Measurements from ENCODE around the gene COMMD10. TPM values are rescaled to one million over a fixed set of nuclear protein-coding genes. Genes with fewer than 3 reads are reported as not detected.
"Not testable (repeated sequence)": the region's sequence is repeated elsewhere in the genome, so short reads cannot be mapped to it uniquely, and the experiment has no call there.

COMMD10 gene
- total RNA-seq, 1 donor from 2014 or later = 51.9 TPM

DNA sequence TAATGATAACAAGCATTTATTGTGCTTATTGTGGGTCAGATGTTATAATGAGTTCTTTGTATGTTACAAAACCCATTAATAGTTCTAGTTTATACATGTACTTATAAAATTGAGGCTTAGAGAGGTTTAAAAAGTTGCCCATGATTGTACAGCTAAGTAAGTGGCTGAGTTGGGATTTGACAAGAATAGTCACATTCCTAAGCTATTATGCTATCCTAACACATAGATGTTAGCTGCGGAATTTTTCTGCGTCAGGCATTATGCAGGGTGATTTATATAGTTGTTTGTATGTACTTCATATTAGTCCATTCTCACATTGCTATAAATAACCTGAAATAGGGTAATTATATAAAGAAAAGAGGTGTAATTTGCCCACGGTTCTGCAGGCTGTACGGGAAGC, 12.5 kb downstream of the COMMD10 start:
- DNase-seq (ENCODE audit: low spot score) = no peak

GRCh38 chr5:116098998-116099397, 14.2 kb downstream of the COMMD10 start:
- DNase-seq (ENCODE audit: low spot score) = no peak

DNA sequence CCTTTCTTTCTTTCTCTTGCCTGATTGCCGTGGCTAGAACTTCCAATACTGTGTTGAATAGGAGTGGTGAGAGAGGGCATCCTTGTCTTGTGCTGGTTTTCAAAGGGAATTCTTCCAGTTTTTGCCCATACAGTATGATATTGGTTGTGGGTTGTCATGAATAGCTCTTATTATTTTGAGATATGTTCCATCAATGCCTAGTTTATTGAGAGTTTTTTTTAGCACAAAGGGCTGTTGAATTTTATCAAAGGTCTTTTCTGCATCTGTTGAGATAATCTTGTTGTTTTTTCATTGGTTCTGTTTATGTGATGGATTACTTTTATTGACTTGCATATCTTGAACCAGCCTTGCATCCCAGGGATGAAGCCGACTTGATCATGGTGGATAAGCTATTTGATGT, 20.1 kb downstream of the COMMD10 start:
- not testable (repeated sequence) for DNase-seq (ENCODE audit: low spot score)

DNA sequence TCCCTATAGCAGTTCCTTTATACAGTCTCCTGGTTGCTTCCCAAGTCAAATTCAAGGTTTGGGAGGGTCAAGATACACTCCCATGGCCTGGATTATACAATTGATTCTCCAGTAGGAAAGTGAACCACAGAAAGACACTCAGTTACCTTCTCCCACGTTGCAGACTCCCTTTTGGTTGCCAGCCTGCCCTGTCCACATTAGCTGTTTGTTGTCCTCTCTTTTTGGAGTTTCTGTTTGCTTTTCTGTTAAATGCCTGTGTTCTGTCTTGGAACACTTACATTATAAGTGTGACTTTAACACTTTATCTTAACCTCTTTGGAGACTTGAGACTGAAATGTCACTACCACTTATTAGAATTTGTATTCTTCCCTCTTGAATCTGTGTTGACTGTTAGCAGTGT, 30.3 kb downstream of the COMMD10 start:
- DNase-seq (ENCODE audit: low spot score) = no peak

DNA sequence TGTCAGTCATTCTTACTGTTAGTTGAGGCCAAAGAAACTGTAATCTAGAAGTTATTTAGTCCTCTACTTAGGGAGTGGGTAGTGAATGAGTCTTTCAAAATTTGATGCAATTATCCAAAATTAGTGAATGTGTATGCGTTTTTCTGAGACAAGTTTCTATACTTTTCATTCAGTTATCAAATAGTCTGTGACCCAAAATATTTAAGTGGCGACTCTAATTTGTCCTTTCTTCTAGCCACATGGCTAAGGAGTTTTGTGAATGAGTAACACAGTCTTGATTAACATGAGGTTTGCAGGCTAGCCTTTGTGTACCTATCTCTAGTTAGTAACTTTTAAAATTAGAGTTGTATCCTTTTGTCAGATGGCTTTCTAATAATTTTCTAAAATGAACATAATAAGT, 45.6 kb downstream of the COMMD10 start:
- no peak for DNase-seq (ENCODE audit: low spot score)

DNA sequence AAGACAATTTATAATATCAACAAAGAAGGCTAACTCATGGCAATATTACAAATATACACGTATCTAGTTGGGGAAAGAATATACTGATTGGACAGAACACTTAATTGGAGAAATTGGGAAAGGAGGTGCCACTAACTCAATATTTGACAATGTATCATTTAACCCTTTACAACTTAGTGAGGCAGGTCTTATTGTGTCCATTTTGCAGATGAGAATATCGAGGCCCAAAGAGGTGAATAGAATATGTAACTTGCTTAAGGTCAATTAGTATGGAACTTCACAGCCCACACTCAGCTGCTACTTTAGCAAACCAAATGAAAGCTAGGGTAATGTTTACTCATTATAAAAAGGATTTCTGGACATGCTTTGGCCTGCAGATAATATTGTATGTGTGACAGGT, 46.2 kb downstream of the COMMD10 start:
- no peak for DNase-seq (ENCODE audit: low spot score)

- DNase-seq (ENCODE audit: low spot score) = no peak
Measured at GRCh38 chr5:116133281-116133680, 48.5 kb downstream of the COMMD10 start.

- DNase-seq (ENCODE audit: low spot score) = no peak
Measured at GRCh38 chr5:116135344-116135743, 50.5 kb downstream of the COMMD10 start.

DNA sequence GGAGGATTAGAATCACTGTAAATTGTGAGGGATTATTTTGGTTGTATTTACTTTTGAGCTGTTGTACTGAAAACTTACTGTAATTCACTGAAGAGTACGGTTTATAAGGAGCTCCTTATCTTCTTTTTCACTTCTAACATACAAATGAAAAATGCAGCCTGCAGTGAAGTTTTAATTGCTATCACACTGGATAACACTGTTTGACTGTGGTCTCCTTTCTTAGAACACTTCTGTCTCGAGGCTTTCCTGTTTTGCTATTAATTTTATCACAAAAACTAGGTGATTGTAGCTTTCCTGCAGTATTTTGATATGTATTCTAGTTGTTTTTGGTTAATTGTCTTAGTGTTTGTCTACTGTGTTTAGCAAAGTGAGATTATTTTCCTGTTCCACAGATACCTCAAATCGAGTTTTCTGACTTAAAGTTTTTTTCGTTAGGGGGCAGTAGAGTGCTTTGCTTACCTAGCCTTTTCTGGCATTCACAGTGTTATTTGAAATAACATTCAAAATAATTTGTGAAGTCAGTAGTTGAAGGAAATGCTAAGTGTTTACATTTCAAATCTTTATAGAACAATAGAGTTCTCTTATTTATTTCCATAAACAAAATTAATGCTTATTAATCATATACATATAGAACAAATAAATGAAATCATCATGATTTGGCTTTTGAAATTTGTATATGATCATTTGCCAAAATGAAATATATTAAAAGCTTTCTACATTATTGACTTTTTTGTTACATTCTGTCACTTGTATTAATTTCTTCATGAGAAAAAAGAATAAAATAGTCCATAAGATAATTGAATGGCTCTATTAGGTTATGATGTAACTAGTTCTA, 52.9 kb downstream of the COMMD10 start:
- DNase-seq (ENCODE audit: low spot score) = no peak

DNA sequence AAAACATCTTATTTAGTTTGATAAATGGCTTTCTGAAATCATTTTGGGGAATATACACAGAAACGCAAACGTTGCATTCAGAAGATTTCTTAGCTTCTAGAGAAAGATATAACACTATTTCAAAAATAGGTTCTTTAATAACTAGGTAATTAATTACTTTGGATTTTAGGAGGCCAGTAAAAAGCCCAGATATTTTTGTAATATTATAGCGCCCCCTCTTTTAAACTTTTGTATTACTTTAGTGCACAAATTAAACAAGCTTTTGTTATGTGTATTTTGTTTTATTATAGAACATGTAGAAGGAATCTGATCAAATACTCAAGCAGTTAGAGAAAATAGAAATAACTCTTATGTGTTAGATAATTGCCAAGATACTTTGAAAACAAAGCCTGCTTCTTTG, 57.7 kb downstream of the COMMD10 start:
- DNase-seq (ENCODE audit: low spot score) = no peak

- DNase-seq (ENCODE audit: low spot score) = no peak
Measured at GRCh38 chr5:116144103-116144502, 59.3 kb downstream of the COMMD10 start.

DNA sequence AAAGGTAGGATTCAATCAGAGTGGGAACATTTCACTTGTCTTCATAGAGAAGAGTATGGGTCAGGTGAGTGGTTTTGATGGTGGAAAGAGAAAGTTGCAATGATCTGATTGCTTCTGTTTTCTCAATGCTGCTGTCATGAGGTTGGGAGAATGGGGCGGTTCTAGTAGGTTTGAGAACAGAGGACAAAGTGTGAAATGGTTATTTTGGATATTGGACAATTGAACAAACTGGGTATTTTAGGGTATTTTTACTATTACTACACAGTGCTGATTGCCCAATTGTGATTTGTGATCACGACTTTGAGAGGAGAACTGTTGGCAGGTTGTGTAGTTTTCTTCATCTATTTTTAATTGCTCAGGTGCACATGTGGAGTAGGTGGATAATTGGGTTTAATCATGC, 60.2 kb downstream of the COMMD10 start:
- no peak for DNase-seq (ENCODE audit: low spot score)

DNA sequence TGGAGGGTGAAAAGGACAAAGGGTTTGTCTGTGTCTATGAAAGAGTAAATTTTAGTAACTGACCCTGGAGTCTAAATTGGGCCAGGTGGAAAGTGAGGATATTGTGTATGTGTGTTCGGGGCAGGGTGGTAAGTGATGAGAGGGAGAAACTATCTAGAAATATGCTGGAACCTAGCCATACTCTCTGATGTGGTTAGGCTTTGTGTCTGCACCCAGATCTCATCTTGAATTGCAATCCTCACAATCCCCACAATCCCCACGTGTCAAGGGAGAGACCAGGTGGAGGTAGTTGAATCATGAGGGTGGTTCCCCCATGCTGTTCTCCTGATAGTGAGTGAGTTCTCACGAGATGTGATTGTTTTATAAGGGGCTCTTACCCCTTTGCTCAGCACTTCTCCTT, 60.6 kb downstream of the COMMD10 start:
- no peak for DNase-seq (ENCODE audit: low spot score)

DNA sequence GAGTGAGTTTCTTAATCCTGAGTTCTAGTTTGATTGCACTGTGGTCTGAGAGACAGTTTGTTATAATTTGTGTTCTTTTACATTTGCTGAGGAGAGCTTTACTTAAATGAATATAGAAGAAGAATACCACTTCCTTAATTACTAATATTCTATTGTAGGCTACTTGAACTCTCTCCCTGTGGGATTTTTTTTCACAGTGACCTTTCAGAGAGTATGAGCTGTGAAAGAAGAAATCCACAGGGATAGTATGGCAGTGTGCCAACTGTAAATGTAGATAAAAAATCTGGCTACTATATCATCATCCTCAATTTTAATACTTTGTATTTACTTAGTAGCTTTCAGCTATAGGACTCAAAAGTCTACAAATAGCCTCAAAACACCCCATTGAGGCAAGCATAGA, 67.3 kb downstream of the COMMD10 start:
- no peak for DNase-seq (ENCODE audit: low spot score)

DNA sequence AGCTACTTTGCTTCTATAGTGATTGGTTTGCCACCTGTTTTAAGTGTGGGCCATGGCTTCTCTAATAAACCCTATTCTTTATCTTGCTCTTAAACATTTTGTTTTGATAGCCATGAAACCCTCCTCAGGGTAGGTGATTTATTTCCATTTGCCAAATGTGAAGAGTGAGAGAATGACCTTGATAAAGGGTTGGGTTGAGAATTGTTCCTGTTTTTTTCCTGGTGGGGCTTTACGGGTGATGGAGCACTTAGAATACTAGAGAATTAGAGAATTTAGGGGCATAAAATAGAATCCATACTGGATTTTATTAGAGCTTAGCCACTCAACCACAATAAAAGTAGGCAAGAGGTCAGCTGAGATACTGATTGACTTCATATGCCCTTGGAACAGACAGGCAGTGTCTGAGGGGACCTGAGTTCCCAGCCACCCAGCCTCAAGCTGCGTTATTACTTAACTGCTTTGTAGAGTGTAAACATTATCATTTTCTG, 68.9 kb downstream of the COMMD10 start:
- no peak for DNase-seq (ENCODE audit: low spot score)

- DNase-seq (ENCODE audit: low spot score) = no peak
Measured at GRCh38 chr5:116154252-116154651, 69.4 kb downstream of the COMMD10 start.

GRCh38 chr5:116154931-116155330, 70.1 kb downstream of the COMMD10 start:
- no peak for DNase-seq (ENCODE audit: low spot score)

GRCh38 chr5:116157902-116158301, 73.1 kb downstream of the COMMD10 start:
- DNase-seq (ENCODE audit: low spot score) = no peak

DNA sequence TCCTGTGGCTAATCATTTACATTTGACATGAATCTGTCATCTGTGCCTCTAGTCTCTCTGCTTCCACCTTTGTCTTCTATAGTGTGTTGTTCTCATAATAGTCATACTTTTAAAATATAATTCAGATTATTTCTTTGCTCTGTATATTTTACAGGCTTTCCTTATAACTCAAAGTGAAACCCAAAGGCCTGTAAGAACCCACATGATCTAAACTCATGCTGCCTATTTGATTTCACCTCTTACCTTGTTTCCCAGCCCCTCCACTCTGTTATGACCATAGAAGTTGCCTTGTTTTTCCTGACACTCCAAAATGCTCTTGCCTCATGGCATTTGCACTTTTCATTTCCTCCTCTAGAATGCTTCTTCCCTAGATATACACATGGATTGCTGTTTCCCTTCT, 74.2 kb downstream of the COMMD10 start:
- DNase-seq (ENCODE audit: low spot score) = no peak

DNA sequence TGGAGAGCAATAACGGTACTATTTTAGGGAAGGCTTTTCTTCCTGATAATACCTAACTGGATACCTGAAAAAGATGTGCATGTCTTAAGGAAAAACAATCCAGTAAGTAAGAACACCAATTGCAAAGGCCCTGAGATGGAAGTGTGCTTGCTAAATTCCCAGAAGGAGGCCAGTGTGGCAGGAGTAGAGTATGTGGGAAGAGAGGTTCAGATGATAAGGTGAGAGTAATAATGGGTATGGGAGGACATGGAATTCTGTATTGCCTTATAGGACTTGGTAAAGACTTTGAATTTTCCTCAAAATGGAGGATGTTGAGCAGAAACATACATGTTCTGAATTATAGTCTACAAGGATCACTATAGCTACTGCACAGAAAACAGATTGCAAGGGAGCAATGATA, 89.3 kb downstream of the COMMD10 start:
- no peak for DNase-seq (ENCODE audit: low spot score)

DNA sequence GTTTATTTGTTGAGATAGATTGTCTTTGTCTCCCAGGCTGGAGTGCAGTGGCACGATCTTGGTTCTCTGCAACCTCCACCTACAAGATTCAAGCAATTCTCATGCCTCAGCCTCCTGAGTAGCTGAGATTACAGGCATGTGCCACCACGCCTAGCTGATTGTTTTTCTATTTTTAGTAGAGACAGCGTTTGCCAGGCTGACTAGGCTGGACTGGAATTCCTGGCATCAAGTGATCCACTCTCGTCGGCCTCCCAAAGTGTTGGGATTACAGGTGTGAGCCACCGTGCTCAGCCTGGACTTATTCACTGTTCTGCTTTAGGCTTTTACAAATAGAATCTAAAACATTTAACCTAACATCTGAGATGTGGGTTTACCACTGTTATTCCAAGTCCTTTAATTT, 91.3 kb downstream of the COMMD10 start:
- DNase-seq (ENCODE audit: low spot score) = no peak

- no peak for DNase-seq (ENCODE audit: low spot score)
Measured at GRCh38 chr5:116178925-116179324, 94.1 kb downstream of the COMMD10 start.

DNA sequence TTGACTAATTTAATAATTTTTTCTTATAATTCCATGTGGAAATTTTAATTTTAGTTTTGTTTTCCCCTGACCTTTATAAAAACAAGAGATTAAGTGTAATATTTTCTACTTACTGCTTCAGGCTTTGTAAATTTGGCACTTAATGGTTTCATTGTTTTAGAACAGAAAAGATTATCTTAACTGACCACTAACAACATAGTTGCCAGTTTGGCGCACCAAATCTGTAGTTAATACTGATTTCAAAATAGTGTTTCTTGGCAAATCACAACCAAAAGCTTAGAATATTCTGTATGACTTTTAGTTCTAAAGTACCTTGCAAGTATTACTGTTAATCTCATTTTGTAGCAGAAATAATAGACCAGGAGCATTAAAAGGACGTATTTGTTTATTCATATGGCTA, 124.3 kb downstream of the COMMD10 start:
- DNase-seq (ENCODE audit: low spot score) = no peak

DNA sequence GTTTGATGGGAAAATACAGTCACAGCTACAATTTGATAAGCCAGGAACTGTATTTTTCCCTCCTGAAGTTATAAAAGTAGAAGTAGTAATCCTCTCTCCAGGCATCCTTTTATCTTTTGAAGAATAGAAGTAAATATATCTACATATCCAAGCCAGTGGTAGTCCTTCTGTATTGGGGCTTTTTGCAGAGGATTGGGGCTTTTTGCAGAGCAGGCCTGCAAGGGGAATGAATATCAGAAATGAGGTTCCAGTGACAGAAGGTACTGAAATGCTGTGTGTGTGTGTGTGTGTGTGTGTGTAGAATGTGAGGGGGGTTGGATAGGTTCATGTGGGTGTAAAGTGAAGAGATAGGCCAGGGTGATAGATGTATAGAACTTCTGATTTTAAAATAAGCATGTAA, 127.4 kb downstream of the COMMD10 start:
- no peak for DNase-seq (ENCODE audit: low spot score)

Data from ureter (tissue), 1 donor.